ENCODE data around the gene SNPH. TPM values are rescaled to one million over a fixed set of nuclear protein-coding genes. Genes with fewer than 3 reads are reported as not detected.

The SNPH gene
- total and polyA plus RNA-seq, 2 of the 8 experiments (the other 6 are each of a cell fraction or from before 2014, with no cell fraction given) = 0.98 to 4.9 TPM

DNA sequence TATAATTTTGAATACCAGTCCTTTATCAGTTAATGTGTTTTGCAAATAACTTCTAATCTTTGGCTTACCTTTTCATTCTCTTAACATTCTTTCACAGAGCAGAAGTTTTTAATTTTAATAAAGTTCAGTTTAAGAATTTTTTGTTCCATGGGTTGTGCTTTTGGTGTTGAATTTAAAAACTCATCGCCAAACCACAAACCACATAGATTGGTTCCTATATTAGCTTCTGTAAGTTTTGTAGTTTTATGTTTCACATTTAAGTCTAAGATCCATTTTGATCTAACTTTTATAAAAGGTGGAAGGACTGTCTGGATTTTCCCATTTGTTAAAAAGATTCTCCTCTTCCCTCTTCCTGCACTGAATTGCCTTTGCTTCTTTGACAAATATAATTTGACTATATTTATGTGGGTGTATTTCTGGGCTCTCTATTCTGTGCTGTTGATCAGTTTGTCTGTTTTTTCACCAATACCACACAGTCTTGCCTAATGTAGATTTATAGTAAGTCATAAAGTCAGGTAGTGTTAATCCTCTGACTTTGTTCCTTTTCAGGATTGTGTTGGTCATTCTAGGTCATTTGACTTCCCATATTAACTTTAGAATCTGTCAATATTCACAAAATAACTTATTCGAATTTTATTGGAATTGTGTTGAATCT is 80.3 kb downstream of the SNPH start (continued):
- no peak for TF ChIP-seq TBP (IDR thresholded peaks at IDR 0.05; ENCODE audit: low read depth, low read length)

All from H1 (cell line).